ENCODE results near the gene PYGO2. TPM values are rescaled to one million over a fixed set of nuclear protein-coding genes. Genes with fewer than 3 reads are reported as not detected.

Gene PYGO2
- 48.7 TPM for total RNA-seq

- TF ChIP-seq CTCF (IDR thresholded peaks at IDR 0.05), result peak; percentile 45 to 95 (median 52)
- Histone ChIP-seq H3K4me3 (peak within 1 kb of the TSS; percentile 97), H3K9me3 (no peaks in the 10 kb centered on the region), H3K36me3 (peaks cover 37 to 58% of the 10 kb centered on the region in 2 donors), H3K4me1 (peaks cover 3 to 27% of the 10 kb centered on the region in 2 donors), H3K27ac (peak within 1 kb of the TSS; percentile 95 to 97), H3K27me3 (no peaks in the 10 kb centered on the region)
- DNase-seq (ENCODE audit: low spot score in 2 of 2), result peak; percentile 41 to 90
- intact Hi-C loops (cut with DNase I), result loop anchor here (1.0 to 2.0 kb wide), 4 partner anchors 9 to 56 kb away; partner anchors contain the start of genes FLAD1 and SHC1
These were observed at the start of gene PYGO2 for GRCh38 chr1:154961207-154962155. Gene PYGO2, minus strand, starts transcription at chr1:154961782. Its CDS starts 206 bp downstream, at chr1:154961576.

GRCh38 chr1:155011004-155011416, 49.4 kb upstream of the PYGO2 start:
- peak overlapping the region; percentile 42 to 75 for H3K27ac ChIP-seq
- no peaks in the 10 kb centered on the region for H3K27me3 ChIP-seq
- H3K9me3 ChIP-seq, result no peaks in the 10 kb centered on the region
- intact Hi-C loops (cut with DNase I), result no loop called here
- H3K36me3 ChIP-seq, result peaks cover 13 to 22% of the 10 kb centered on the region in 2 donors
- no peak overlapping the region for H3K4me3 ChIP-seq
- DNase-seq (ENCODE audit: low spot score in 2 of 2), result no peak
- no peak for TF ChIP-seq CTCF (IDR thresholded peaks at IDR 0.05)
- H3K4me1 ChIP-seq, result peaks cover 11 to 45% of the 10 kb centered on the region in 2 donors

- H3K9me3 ChIP-seq, result no peaks in the 10 kb centered on the region
- no peaks in the 10 kb centered on the region for H3K27me3 ChIP-seq
- no peak for DNase-seq (ENCODE audit: low spot score in 2 of 2)
- peak overlapping the region in 1 of 2 donors; percentile 3 for H3K4me3 ChIP-seq
- peaks cover 9 to 15% of the 10 kb centered on the region in 2 donors for H3K36me3 ChIP-seq
- intact Hi-C loops (cut with DNase I), result no loop called here
- peak overlapping the region; percentile 42 to 73 for H3K27ac ChIP-seq
- peaks cover 11 to 52% of the 10 kb centered on the region in 2 donors for H3K4me1 ChIP-seq
- TF ChIP-seq CTCF (IDR thresholded peaks at IDR 0.05), result no peak
These were observed 48.8 kb upstream of the PYGO2 start for GRCh38 chr1:155010211-155010918.

- H3K27ac ChIP-seq, result peak overlapping the region in 1 of 2 donors; percentile 73
These were observed 48.2 kb upstream of the PYGO2 start for GRCh38 chr1:155009742-155010141.

More at GRCh38 chr1:155009742-155010141, 48.2 kb upstream of the PYGO2 start:
- TF ChIP-seq CTCF (IDR thresholded peaks at IDR 0.05), result no peak
- Histone ChIP-seq H3K36me3 (peaks cover 3 to 9% of the 10 kb centered on the region in 2 donors), H3K4me3 (peak overlapping the region in 1 of 2 donors; percentile 3), H3K9me3 (no peaks in the 10 kb centered on the region), H3K27me3 (no peaks in the 10 kb centered on the region), H3K4me1 (peaks cover 11 to 58% of the 10 kb centered on the region in 2 donors)
- intact Hi-C loops (cut with DNase I), result no loop called here
- DNase-seq (ENCODE audit: low spot score in 2 of 2), result no peak

Measured in ascending aorta (tissue), 2 donors.